ENCODE data around the gene MED13L.

- TF ChIP-seq YY1 (IDR thresholded peaks at IDR 0.05; ENCODE audit: insufficient read depth, insufficient read length), result no peak
- TF ChIP-seq ZNF274 (IDR thresholded peaks at IDR 0.05; ENCODE audit: low read depth, low read length), result no peak
- no peak for TF ChIP-seq SUZ12 (IDR thresholded peaks at IDR 0.05; ENCODE audit: extremely low read depth, insufficient read depth, insufficient read length)
Measured at GRCh38 chr12:115936997-115937916, 340.2 kb downstream of the MED13L start.

All from NT2/D1 (cell line).